ENCODE data around the gene SHTN1. TPM values are rescaled to one million over a fixed set of nuclear protein-coding genes. Genes with fewer than 3 reads are reported as not detected.

The SHTN1 gene
- total and polyA plus RNA-seq, 10 of the 15 experiments (the other 5 are each of a cell fraction or from before 2014, with no cell fraction given): 0.79 to 4.0 (median 2.0) TPM

DNA sequence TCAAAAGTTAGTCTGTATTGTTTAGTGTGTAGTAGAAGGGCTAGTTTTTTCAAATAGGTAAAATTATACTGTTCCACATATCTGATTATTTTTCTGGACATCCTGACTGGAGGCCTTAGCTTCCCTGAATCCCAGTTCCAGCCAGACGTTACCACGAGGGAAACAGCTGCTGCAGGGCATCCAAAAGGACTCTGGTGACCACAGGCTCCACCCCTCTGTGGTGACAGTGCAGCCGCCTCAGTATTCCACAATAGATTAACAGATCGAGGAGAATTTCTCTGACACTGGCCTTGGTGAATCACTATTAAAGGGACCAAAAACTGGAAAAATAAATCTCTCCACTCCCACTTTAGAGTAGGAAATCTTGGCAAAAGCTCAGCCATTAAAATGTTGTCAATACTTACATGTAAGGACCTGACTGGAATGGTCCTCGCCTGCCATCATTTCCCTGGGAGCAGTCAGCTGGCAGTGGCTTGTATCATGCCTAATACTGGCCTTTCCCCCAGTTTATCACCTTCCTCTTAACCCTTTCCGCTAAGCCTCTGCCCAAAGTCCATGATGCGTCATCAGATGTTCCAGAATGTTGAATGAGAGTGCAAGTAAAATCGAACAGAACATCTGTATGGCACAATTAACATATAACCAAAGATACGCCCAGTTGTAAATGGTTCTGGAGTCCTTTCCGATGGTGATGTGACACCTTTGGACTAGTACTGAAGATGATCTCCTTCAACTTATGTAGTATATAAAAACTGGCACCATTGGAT, 124.1 kb downstream of the SHTN1 start:
- Histone ChIP-seq H3K4me1 (ENCODE audit: control insufficient read depth, insufficient read depth, low read length) (no peaks in the 10 kb centered on the region), H3K36me3 (ENCODE audit: control insufficient read depth in 2 of 2, insufficient read depth in 2 of 2, low read length in 1 of 2) (no peaks in the 10 kb centered on the region), H4K20me1 (ENCODE audit: control insufficient read depth, insufficient read depth) (no peaks in the 10 kb centered on the region), H3K79me2 (ENCODE audit: control insufficient read depth, insufficient read depth, low read length) (no peaks in the 10 kb centered on the region), H3K4me3 (no peak overlapping the region), H3K9ac (ENCODE audit: control insufficient read depth, insufficient read depth, low read length) (no peak overlapping the region), H3K9me3 (replicated peaks; ENCODE audit: control insufficient read depth, insufficient read depth, low read length) (no peaks in the 10 kb centered on the region), H3K27me3 (replicated peaks in 1 of 2; ENCODE audit: control insufficient read depth in 2 of 2, insufficient read depth in 2 of 2, low read length in 1 of 2) (no peaks in the 10 kb centered on the region; a peak in 1 of 4 replicates), H3K27ac (ENCODE audit: control insufficient read depth, insufficient read depth) (no peak overlapping the region), H3K4me2 (ENCODE audit: control insufficient read depth, insufficient read depth) (no peak overlapping the region), H2AFZ (ENCODE audit: control insufficient read depth, low read depth, low read length) (no peak overlapping the region)
- in situ Hi-C loops (cut with MboI) (no loop called here), intact Hi-C loops (cut with micrococcal nuclease; ENCODE audit: unreplicated experiment) (no loop called here)
- FAIRE-seq (no peak), DNase-seq (ENCODE audit: low read depth, low spot score) (no peak), ATAC-seq (no peak)
- no peak for TF ChIP-seq ZZZ3 (IDR thresholded peaks at IDR 0.05; ENCODE audit: control insufficient read depth, insufficient read length, low read depth)
- TF ChIP-seq CHD1 (IDR thresholded peaks at IDR 0.05; ENCODE audit: low read depth, low read length): no peak
- no peak for TF ChIP-seq TCF12 (IDR thresholded peaks at IDR 0.05; ENCODE audit: low read depth, low read length)
- no peak for TF ChIP-seq ETV6 (conservative IDR thresholded peaks at IDR 0.05 in 1 of 2, IDR thresholded peaks at IDR 0.05 in 1 of 2; ENCODE audit: borderline replicate concordance in 1 of 2, low read depth in 1 of 2)
- TF ChIP-seq, protein P1, sequence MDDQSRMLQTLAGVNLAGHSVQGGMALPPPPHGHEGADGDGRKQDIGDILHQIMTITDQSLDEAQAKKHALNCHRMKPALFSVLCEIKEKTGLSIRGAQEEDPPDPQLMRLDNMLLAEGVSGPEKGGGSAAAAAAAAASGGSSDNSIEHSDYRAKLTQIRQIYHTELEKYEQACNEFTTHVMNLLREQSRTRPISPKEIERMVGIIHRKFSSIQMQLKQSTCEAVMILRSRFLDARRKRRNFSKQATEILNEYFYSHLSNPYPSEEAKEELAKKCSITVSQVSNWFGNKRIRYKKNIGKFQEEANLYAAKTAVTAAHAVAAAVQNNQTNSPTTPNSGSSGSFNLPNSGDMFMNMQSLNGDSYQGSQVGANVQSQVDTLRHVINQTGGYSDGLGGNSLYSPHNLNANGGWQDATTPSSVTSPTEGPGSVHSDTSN (IDR thresholded peaks at IDR 0.05; ENCODE audit: insufficient replicate concordance, low read depth, low read length): no peak
- TF ChIP-seq KAT2A (conservative IDR thresholded peaks at IDR 0.05; ENCODE audit: control insufficient read depth, low read depth, low read length): no peak
- no peak for TF ChIP-seq CBX5 (IDR thresholded peaks at IDR 0.05; ENCODE audit: low read depth)
- no peak for TF ChIP-seq RAD21 (IDR thresholded peaks at IDR 0.05; ENCODE audit: insufficient read depth, low read depth, low read length)
- ChIA-PET CTCF (no interaction called here), RAD21 (ENCODE audit: unreplicated experiment) (no interaction called here), SMC1A (ENCODE audit: uncharacterized antibody, unreplicated experiment) (no interaction called here), POLR2A (no interaction called here)
- no TSS peak for BruUV-seq (replicated peaks)
- 35% methylated on average over 10 of the region's 10 CpGs for WGBS (ENCODE audit: insufficient coverage, insufficient replicate concordance, low lambda C conversion rate, missing lambda C conversion rate)

Data from GM12878 (cell line).